ENCODE measurements around the gene SLC26A3.

GRCh38 chr7:107809179-107809578, 6.2 kb upstream of the SLC26A3 start:
- TF ChIP-seq EP300 (IDR thresholded peaks at IDR 0.05) (no peak), POLR2A (IDR thresholded peaks at IDR 0.05; ENCODE audit: low read depth) (no peak)
